Stimulated activated CD8-positive, alpha-beta memory T cell treated with anti-CD3 and anti-CD28 coated beads, Interleukin-4, amount 100 ng/mL, for 1 hour (primary cell): ENCODE measurements around the gene DNAJC6.
"Not testable (repeated sequence)": the region's sequence is repeated elsewhere in the genome, so short reads cannot be mapped to it uniquely, and the experiment has no call there.

Experiments
- DNase-seq, 2 donors: peaks; one replicate each; pipeline ENCODE4 v3.0.0-alpha.2; 2020; ENCODE audit warnings: low read depth in 2 of 2, low spot score in 1 of 2

The DNAJC6 gene

DNA sequence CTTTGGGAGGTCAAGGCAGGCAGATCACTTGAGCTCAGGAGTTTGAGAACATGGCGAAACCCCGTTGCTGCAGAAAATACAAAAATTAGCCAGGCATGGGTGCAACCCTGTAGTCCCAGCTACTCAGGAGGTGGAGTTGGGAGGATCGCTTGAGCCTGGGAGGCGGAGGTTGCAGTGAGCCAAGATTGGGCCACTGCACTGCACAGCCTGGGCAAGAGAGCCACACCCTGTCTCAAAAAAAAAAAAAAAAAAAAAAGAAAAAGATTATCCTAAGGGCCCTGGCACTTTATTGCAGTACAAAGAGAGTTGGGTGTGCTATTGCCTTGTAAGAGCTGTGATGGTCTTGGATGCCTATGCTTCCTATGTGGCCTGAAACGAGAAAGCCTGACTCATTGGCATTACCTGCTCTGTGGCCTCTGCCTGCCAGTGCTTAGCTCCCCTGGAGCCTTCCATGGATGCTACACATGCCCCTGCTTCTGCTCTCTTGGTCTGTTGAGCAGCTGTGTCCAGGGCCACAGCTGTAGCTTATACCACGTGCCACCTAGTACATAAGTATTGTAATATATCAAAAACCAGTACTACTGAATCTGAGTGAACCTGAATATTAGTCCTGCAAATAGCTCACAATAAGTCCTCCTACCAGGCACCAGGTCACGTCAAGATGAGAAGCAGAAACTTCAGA, 45.8 kb downstream of the DNAJC6 start:
- DNase-seq: no peak

DNA sequence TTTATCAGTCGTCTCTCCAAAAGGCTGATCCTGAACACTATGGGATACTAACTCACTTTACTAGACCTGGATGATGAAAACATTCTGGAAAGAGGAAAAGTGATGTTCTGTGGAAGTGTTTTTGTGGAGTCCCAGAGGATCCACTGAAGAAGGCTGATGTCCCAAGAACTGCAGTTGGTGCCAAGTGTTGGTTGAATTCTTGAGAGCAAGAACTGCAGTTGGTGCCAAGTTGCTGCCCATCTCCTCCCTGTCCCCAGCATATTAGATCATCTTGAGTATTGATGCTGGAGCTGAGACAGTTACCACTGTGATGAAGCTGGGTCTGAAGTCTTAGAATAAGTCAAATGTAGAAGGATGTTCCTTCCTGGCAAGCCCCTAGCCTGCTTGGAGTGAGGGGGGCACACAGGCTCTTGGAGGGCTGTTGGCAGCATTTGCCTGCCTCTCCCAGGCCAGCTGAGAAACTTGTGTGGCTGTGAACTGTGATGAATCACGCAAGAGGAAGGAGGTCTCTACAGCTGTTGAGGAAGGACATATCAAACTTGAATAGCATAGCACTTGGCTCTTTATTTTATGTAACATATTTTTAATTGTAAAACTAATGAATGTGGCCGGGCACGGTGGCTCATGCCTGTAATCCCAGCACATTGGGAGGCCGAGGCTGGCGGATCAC, 48.1 kb downstream of the DNAJC6 start:
- no peak for DNase-seq

DNA sequence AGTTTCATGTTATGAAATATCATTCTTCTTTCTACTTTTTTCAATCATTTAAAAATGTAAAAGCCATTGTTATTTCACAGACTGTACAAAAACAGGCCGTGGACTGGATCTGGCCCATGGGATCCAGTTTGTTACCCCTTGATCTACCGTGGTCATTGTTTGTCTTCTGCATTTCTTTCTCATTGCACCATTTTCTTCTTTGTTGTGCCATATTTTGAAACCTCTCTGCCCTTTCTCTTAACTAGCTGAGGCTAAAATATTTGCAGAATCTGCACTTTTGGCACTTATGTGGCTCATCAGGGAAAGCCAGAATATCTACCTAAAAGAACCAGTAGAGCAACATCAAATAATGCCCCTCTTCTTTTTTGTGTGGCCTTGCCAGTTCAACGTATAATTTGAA, 50.5 kb downstream of the DNAJC6 start:
- no peak for DNase-seq

GRCh38 chr1:65360648-65361047, 51.3 kb downstream of the DNAJC6 start:
- DNase-seq: no peak

DNA sequence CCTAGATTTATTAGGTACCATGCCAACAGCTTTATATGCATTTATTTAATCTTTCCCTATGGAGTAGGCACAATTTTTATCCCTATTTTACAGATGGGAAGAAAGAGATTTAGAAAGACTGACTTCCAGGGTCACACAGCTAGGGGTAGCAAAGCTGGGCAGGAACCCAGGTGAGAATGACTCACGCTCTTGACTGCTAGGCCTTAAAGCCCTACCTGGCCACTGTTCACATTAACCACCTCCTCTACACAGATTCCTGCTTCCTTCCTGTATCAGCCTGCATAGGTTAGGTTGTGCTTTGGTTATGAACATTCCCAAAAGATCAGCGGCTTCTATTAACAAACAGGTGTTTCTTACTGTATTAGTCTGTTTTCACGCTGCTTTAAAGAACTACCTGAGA, 53.2 kb downstream of the DNAJC6 start:
- DNase-seq: no peak

- DNase-seq: no peak
Measured at GRCh38 chr1:65363484-65363883, 54.1 kb downstream of the DNAJC6 start.

- no peak for DNase-seq
Measured at GRCh38 chr1:65368403-65368802, 59.1 kb downstream of the DNAJC6 start.

- no peak for DNase-seq
Measured at GRCh38 chr1:65371544-65371943, 62.2 kb downstream of the DNAJC6 start.

DNA sequence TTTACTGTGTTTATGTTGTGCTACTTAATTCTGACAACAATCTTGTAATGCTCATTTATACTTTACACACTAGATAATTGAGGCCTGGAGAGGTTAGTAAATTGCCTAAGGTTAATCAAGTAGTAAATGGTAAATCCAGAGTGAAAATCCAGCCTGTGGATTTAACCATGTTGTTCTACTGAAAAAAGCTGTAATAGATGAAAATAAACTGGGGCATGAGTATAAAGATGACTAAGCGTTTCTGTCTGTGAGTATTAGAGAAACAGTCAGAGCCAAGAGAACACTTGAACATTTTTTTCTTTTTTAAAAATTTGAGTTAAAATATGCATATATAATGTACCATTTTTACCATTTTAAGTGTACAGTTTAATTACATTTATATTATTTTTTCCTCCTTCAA, 63.2 kb downstream of the DNAJC6 start:
- no peak for DNase-seq

DNA sequence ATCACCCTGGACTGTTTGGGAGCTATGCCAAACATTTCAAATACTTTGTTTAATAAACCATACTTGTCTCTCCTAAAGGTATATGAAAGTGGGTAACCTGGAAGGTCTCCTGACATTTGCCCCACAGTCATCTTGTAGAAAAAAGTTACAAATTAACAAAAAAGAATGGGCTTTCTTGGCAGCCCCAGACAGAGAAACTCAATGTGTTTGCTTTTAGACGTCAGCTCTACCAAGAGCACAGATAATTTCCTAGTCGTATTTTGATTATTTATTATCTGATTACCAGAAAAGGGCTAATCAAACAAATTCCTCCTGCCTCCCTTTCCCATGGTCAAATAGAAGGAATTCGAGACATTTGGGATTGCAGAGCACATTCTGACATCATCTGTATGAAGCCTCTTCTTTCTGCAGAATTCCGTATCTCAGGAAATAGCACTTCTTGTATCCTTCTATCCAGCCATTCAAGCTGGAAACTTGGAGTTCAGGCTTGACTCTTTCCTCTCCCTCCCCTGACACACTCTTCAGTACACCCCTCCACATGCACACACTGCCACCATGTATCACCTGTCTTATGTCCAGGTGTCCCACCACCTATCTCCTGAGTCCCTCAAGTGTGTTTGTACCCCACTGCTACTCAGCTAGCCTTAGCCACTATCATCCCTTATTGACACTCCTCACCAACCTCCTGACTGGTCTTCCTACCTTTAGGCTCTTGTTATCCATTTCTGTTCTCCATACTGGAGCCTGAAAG, 68.3 kb downstream of the DNAJC6 start:
- no peak for DNase-seq

DNA sequence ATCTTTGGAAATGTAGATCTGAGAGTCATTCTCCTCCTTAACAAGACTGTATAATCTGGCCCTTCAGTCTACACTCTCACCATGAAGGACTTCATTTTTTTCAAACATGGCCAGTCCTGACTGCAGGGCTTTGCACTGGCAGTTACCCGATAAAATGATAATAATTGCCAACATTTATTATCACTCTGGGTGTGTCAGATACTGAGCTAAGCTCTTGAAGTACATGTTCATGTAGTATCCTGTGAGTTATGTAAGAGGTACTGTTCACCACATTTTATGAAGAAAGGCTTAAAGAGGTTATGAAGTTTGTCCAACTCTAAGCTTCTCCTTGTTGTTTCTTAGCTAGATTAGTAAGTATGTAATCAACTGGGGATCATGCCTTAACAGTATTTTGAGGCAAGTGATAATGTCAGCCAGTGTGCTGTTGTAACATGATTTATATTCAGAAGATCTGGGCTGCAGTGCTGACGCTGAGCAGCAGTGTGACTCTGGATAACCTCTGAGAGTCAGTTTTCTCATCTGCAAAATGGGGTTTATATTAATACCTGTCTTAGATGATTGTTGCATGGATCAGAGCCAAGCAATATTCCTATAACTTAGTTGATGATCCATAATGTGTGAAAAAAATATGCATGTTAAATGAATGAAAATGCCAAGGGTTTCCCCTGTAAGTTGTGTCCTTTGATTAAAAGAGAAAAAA, 69.1 kb downstream of the DNAJC6 start:
- no peak for DNase-seq

- not testable (repeated sequence) for DNase-seq
Measured at GRCh38 chr1:65384426-65384825, 75.1 kb downstream of the DNAJC6 start.

GRCh38 chr1:65386439-65386838, 77.1 kb downstream of the DNAJC6 start:
- DNase-seq: no peak

- DNase-seq: no peak
Measured at GRCh38 chr1:65387821-65388220, 78.5 kb downstream of the DNAJC6 start.

GRCh38 chr1:65388908-65389695, 79.8 kb downstream of the DNAJC6 start:
- no peak for DNase-seq

DNA sequence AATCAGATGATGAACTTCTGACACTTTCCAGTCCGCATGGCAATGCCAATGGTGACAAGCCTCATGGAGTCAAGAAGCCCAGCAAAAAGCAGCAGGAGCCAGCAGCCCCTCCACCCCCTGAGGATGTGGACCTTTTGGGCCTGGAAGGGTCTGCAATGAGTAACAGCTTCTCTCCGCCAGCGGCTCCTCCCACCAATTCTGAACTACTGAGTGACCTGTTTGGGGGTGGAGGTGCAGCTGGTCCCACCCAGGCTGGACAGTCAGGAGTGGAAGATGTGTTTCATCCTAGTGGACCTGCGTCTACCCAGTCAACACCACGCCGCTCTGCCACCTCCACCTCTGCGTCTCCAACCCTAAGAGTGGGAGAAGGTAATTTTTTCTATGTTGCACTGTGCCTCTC, 83.2 kb downstream of the DNAJC6 start:
- no peak for DNase-seq

- no peak for DNase-seq
Measured at GRCh38 chr1:65393347-65393746, 84.0 kb downstream of the DNAJC6 start.

DNA sequence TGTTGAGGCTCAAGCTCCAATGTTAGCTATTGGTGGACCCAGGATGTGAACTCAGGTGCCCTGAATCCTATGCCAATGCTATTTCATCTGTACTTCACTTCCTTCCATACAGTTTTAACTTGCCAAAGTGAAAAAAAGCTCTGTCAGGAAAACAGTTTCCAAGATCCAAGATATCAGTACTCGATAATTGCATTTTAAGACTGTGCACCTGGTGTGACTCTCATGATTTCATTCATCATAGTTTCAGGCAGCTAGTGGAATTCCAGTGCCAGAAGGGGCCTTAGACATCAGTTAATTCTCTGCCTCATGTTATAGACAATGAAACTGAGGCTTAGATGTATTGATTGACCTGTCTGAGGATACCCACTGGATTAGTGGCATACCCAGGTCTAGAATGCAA, 84.6 kb downstream of the DNAJC6 start:
- no peak for DNase-seq

- DNase-seq: no peak
Measured at GRCh38 chr1:65395887-65396612, 86.7 kb downstream of the DNAJC6 start.

DNA sequence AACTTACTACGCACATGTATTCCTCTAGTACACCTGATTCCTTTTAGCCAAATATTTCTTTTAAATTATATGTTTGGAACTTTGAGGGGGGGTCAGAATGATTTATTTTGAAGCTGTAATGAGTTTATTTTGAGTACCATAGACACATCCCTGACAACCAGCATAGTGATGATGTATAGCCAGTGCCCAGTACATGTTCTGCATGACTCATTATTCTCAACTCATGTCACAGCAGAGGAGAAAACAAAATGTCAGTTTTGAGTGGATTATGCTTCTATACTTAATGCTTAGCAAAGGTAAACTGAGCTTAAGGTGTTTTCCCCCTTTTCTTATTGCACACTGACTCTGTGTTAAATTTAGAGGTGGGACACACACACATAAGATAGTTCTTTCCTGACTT, 88.7 kb downstream of the DNAJC6 start:
- no peak for DNase-seq
